ENCODE results near the gene NTM. TPM values are rescaled to one million over a fixed set of nuclear protein-coding genes. Genes with fewer than 3 reads are reported as not detected.
A peak's percentile ranks its signal among the peaks of the same experiment; 100 is the strongest.

NTM gene
- polyA plus RNA-seq, 1 donor (not counting 4 experiments of a cell fraction or from before 2014, with no cell fraction given): 47.9 TPM

- Histone ChIP-seq H3K4me1 (ENCODE audit: control insufficient read depth, extremely low read depth, insufficient read depth, low read length) (peaks cover 7% of the 10 kb centered on the region), H3K4me2 (ENCODE audit: control insufficient read depth, extremely low read depth, insufficient read depth, low read depth, low read length) (no peak overlapping the region), H3K27ac (ENCODE audit: control insufficient read depth, insufficient read depth, low read length) (no peak overlapping the region), H4K20me1 (ENCODE audit: control insufficient read depth, extremely low read depth, insufficient read depth, low read length) (no peaks in the 10 kb centered on the region), H3K79me2 (ENCODE audit: control insufficient read depth, insufficient read depth, low read length) (no peaks in the 10 kb centered on the region), H3K9me3 (ENCODE audit: control insufficient read depth, low read depth, low read length) (no peaks in the 10 kb centered on the region), H3K27me3 (ENCODE audit: control insufficient read depth, extremely low read depth, insufficient read depth, low read length) (no peaks in the 10 kb centered on the region), H3K36me3 (ENCODE audit: control insufficient read depth in 2 of 2, extremely low read depth in 1 of 2, insufficient read depth in 2 of 2, low read length in 2 of 2) (no peaks in the 10 kb centered on the region), H3K4me3 (ENCODE audit: control insufficient read depth in 2 of 3, extremely low read depth in 1 of 3, insufficient read depth in 2 of 3, low read depth in 1 of 3, low read length in 3 of 3) (no peak overlapping the region), H2AFZ (ENCODE audit: control insufficient read depth, low read length) (no peak overlapping the region), H3K9me1 (ENCODE audit: control insufficient read depth, extremely low read depth, insufficient read depth, low read length) (no peaks in the 10 kb centered on the region), H3K9ac (ENCODE audit: control insufficient read depth, extremely low read depth, insufficient read depth, low read length) (no peak overlapping the region)
- no peak for TF ChIP-seq CTCF (optimal IDR thresholded peaks at IDR 0.05 in 1 of 3, IDR thresholded peaks at IDR 0.05 in 1 of 3, conservative IDR thresholded peaks at IDR 0.05 in 1 of 3; ENCODE audit: extremely low read depth in 1 of 3, insufficient read depth in 2 of 3, low read length in 3 of 3)
- TF ChIP-seq EZH2 (IDR thresholded peaks at IDR 0.05; ENCODE audit: low read length): no peak
- dilution Hi-C loops (cut with MboI; ENCODE audit: extremely low pct_ligation_motif_present, low sequenced_read_pairs): no loop called here
- FAIRE-seq: no peak
- DNase-seq (ENCODE audit: low read depth, low spot score): no peak
Measured at GRCh38 chr11:131866535-131867400, 496.4 kb downstream of the NTM start.

- no peaks in the 10 kb centered on the region for H4K20me1 ChIP-seq (ENCODE audit: control insufficient read depth, extremely low read depth, insufficient read depth, low read length)
Measured at GRCh38 chr11:131867457-131868257, 497.2 kb downstream of the NTM start.

More at GRCh38 chr11:131867457-131868257, 497.2 kb downstream of the NTM start:
- Histone ChIP-seq H3K27me3 (ENCODE audit: control insufficient read depth, extremely low read depth, insufficient read depth, low read length) (no peaks in the 10 kb centered on the region), H3K36me3 (ENCODE audit: control insufficient read depth in 2 of 2, extremely low read depth in 1 of 2, insufficient read depth in 2 of 2, low read length in 2 of 2) (no peaks in the 10 kb centered on the region), H3K4me1 (ENCODE audit: control insufficient read depth, extremely low read depth, insufficient read depth, low read length) (peaks cover 7% of the 10 kb centered on the region), H3K27ac (ENCODE audit: control insufficient read depth, insufficient read depth, low read length) (no peak overlapping the region), H3K79me2 (ENCODE audit: control insufficient read depth, insufficient read depth, low read length) (no peaks in the 10 kb centered on the region), H3K4me2 (ENCODE audit: control insufficient read depth, extremely low read depth, insufficient read depth, low read depth, low read length) (no peak overlapping the region), H3K9me3 (ENCODE audit: control insufficient read depth, low read depth, low read length) (no peaks in the 10 kb centered on the region), H3K4me3 (ENCODE audit: control insufficient read depth in 2 of 3, extremely low read depth in 1 of 3, insufficient read depth in 2 of 3, low read depth in 1 of 3, low read length in 3 of 3) (no peak overlapping the region), H3K9ac (ENCODE audit: control insufficient read depth, extremely low read depth, insufficient read depth, low read length) (no peak overlapping the region), H3K9me1 (ENCODE audit: control insufficient read depth, extremely low read depth, insufficient read depth, low read length) (no peaks in the 10 kb centered on the region), H2AFZ (ENCODE audit: control insufficient read depth, low read length) (no peak overlapping the region)
- dilution Hi-C loops (cut with MboI; ENCODE audit: extremely low pct_ligation_motif_present, low sequenced_read_pairs): no loop called here
- TF ChIP-seq EZH2 (IDR thresholded peaks at IDR 0.05; ENCODE audit: low read length) (no peak), CTCF (optimal IDR thresholded peaks at IDR 0.05 in 1 of 3, IDR thresholded peaks at IDR 0.05 in 1 of 3, conservative IDR thresholded peaks at IDR 0.05 in 1 of 3; ENCODE audit: extremely low read depth in 1 of 3, insufficient read depth in 2 of 3, low read length in 3 of 3) (peak; percentile 82 to 95 (median 91))
- FAIRE-seq: peak; percentile 53
- peak; percentile 36 for DNase-seq (ENCODE audit: low read depth, low spot score)
